DND-41 (cell line): ENCODE measurements around the gene DYNLT2B.

ENCODE experiments used
- EZH2 ChIP-seq: IDR thresholded peaks from 3 replicates; pipeline ENCODE4 v1.6.1; 2012; ENCODE audit warnings: borderline replicate concordance, low read depth, mild to moderate bottlenecking, moderate library complexity, low read length, inconsistent platforms; ENCODE audit not compliant: severe bottlenecking
- TF ChIP-seq, protein P1 (sequence below): IDR thresholded peaks from 2 replicates; pipeline ENCODE4 v1.5.1; 2012; ENCODE audit warnings: borderline replicate concordance, low read length, moderate library complexity, mild to moderate bottlenecking; ENCODE audit not compliant: poor library complexity, severe bottlenecking; ENCODE audit errors: extremely low read depth

DNA sequence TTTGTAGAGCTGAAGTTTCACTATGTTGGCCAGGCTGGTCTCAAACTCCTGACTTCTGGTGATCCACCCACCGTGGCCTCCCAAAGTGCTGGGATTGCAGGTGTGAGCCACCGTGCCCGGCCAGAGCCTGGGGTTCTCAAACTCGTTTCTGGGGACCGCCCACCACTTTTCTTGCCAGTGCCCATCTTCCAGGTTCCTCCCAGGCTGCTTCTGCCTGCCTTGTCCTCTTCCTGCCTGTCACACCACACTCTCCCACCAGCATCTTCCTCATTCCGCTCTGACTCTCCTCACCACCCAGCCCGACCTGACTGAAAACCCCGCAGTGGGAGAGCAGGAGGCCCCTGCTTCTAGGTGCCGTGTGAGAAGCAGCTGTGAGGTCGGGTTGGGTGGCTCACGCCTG lies 3.1 kb upstream of the DYNLT2B start:
- TF ChIP-seq, protein P1, sequence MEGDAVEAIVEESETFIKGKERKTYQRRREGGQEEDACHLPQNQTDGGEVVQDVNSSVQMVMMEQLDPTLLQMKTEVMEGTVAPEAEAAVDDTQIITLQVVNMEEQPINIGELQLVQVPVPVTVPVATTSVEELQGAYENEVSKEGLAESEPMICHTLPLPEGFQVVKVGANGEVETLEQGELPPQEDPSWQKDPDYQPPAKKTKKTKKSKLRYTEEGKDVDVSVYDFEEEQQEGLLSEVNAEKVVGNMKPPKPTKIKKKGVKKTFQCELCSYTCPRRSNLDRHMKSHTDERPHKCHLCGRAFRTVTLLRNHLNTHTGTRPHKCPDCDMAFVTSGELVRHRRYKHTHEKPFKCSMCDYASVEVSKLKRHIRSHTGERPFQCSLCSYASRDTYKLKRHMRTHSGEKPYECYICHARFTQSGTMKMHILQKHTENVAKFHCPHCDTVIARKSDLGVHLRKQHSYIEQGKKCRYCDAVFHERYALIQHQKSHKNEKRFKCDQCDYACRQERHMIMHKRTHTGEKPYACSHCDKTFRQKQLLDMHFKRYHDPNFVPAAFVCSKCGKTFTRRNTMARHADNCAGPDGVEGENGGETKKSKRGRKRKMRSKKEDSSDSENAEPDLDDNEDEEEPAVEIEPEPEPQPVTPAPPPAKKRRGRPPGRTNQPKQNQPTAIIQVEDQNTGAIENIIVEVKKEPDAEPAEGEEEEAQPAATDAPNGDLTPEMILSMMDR = no peak
- TF ChIP-seq EZH2 = no peak
